CD4-positive, alpha-beta T cell treated with Interleukin-1 beta for 1 hour (primary cell): ENCODE measurements around the gene PIP4K2A.

Experiments used
- DNase-seq, 2 donors: peaks; one replicate each; pipeline ENCODE4 v3.0.0-alpha.2; 2020 to 2022

Gene PIP4K2A

GRCh38 chr10:22662733-22663330 lies 51.5 kb downstream of the PIP4K2A start:
- DNase-seq, result no peak

GRCh38 chr10:22659866-22660265 lies 54.5 kb downstream of the PIP4K2A start:
- no peak for DNase-seq

GRCh38 chr10:22658745-22659410 lies 55.5 kb downstream of the PIP4K2A start:
- no peak for DNase-seq

GRCh38 chr10:22657566-22658225 lies 56.7 kb downstream of the PIP4K2A start:
- DNase-seq, result no peak

- no peak for DNase-seq
These were observed 57.4 kb downstream of the PIP4K2A start for GRCh38 chr10:22657024-22657423.

GRCh38 chr10:22656036-22656435 lies 58.3 kb downstream of the PIP4K2A start:
- DNase-seq, result no peak

- DNase-seq, result peak; percentile 43 to 57
These were observed 58.9 kb downstream of the PIP4K2A start for GRCh38 chr10:22655312-22655981.

- peak in 1 of 2 donors; percentile 41 for DNase-seq
These were observed 61.3 kb downstream of the PIP4K2A start for GRCh38 chr10:22652988-22653481.

- peak in 1 of 2 donors; percentile 36 for DNase-seq
These were observed 63.0 kb downstream of the PIP4K2A start for GRCh38 chr10:22651276-22651980.

- no peak for DNase-seq
These were observed 64.4 kb downstream of the PIP4K2A start for GRCh38 chr10:22649994-22650393.

- DNase-seq, result peak in 1 of 2 donors; percentile 43
These were observed 65.0 kb downstream of the PIP4K2A start for GRCh38 chr10:22649390-22649841.

- DNase-seq, result no peak
These were observed 65.8 kb downstream of the PIP4K2A start for GRCh38 chr10:22648547-22648961.

- no peak for DNase-seq
These were observed 67.1 kb downstream of the PIP4K2A start for GRCh38 chr10:22647244-22647643.

- peak in 1 of 2 donors; percentile 66 for DNase-seq
These were observed 68.0 kb downstream of the PIP4K2A start for GRCh38 chr10:22646388-22646853.

- no peak for DNase-seq
These were observed 70.2 kb downstream of the PIP4K2A start for GRCh38 chr10:22644222-22644621.

- no peak for DNase-seq
These were observed 70.6 kb downstream of the PIP4K2A start for GRCh38 chr10:22643775-22644174.

GRCh38 chr10:22643116-22643515 lies 71.3 kb downstream of the PIP4K2A start:
- DNase-seq, result no peak

- DNase-seq, result no peak
These were observed 72.6 kb downstream of the PIP4K2A start for GRCh38 chr10:22641743-22642142.

GRCh38 chr10:22640359-22640758 lies 74.0 kb downstream of the PIP4K2A start:
- no peak for DNase-seq

- DNase-seq, result no peak
These were observed 75.5 kb downstream of the PIP4K2A start for GRCh38 chr10:22638863-22639262.

GRCh38 chr10:22637491-22637890 lies 76.9 kb downstream of the PIP4K2A start:
- DNase-seq, result no peak

GRCh38 chr10:22635650-22636049 lies 78.7 kb downstream of the PIP4K2A start:
- no peak for DNase-seq
